Upper lobe of left lung (tissue), 6 donors: ENCODE measurements around the gene KLHL1. TPM values are rescaled to one million over a fixed set of nuclear protein-coding genes. Genes with fewer than 3 reads are reported as not detected.

Experiments used
- ATAC-seq, 2 donors: fragments of 200-7000 bp; cut with Tn5 transposase; one replicate each; pipeline ENCODE4 v1.9.1; 2022; ENCODE audit warnings: mild to moderate bottlenecking in 2 of 2, moderate library complexity in 2 of 2; ENCODE audit not compliant: low FRiP score in 2 of 2
- DNase-seq, 2 donors: peaks; one replicate each; pipeline ENCODE4 v3.0.0-alpha.2; 2019 to 2020
- H3K27ac ChIP-seq, 4 donors: fragments of 200-600 bp; sonication (generic); one replicate each; pipeline ENCODE4 v1.5.1; 2016 to 2019
- H3K27me3 ChIP-seq, 4 donors: fragments of 200-600 bp; sonication (generic); one replicate each; pipeline ENCODE4 v1.5.1; 2017 to 2019
- H3K36me3 ChIP-seq, 4 donors: fragments of 200-600 bp; sonication (generic); one replicate each; pipeline ENCODE4 v1.5.1; 2016 to 2019
- H3K4me1 ChIP-seq, 4 donors: fragments of 200-600 bp; sonication (generic); one replicate each; pipeline ENCODE4 v1.5.1; 2018 to 2019
- H3K4me3 ChIP-seq, 4 donors: fragments of 200-600 bp; sonication (generic); one replicate each; pipeline ENCODE4 v1.5.1; 2017 to 2019; ENCODE audit warnings: mild to moderate bottlenecking in 2 of 4, moderate library complexity in 1 of 4
- H3K9me3 ChIP-seq, 4 donors: fragments of 200-600 bp; sonication (generic); one replicate each; pipeline ENCODE4 v1.5.1; 2018 to 2019
- CTCF ChIP-seq, 6 experiments: fragments of 450-650 bp in 4 of 6; fragments of 200-600 bp in 2 of 6; sonication (generic) in 2 of 6; IDR thresholded peaks; one replicate each; pipeline ENCODE4 v1.5.1; 2016 to 2019; ENCODE audit warnings: antibody characterized with exemption in 6 of 6
- EP300 ChIP-seq, 4 donors: sonication (generic); formaldehyde crosslinking; IDR thresholded peaks; one replicate each; pipeline ENCODE4 v1.5.1; 2017; ENCODE audit warnings: antibody characterized with exemption in 4 of 4, control low read depth in 2 of 4
- POLR2A ChIP-seq, 4 donors: fragments of 450-650 bp; IDR thresholded peaks; one replicate each; pipeline ENCODE4 v1.5.1; 2016 to 2017; ENCODE audit warnings: antibody characterized with exemption in 4 of 4, mild to moderate bottlenecking in 2 of 4
- POLR2AphosphoS5 ChIP-seq, 2 donors: sonication (generic); formaldehyde crosslinking; IDR thresholded peaks; one replicate each; pipeline ENCODE4 v1.5.1; 2017; ENCODE audit warnings: antibody characterized with exemption in 2 of 2
- WGBS, 2 donors: methylation state at CpG; one replicate each; pipeline ENCODE4 v1.1.5; 2017 to 2018; 5-methylcytosine and 5-hydroxymethylcytosine counted together
- total RNA-seq, 6 donors: library from RNA; depleted of rRNA in 4 of 6; stranded (reverse); fragments of >200 nt in 4 of 6; gene quantifications; one replicate each; pipeline versions ENCODE4 v1.1.0 to v1.2.1, GENCODE V29; 2016 to 2021
- donor health status: DM: no; HTN: no; CAD: no; lungs with moderate emphysema.
- donor health status: DM: no; HTN: yes; CAD: no; lungs with severe emphysema.

The KLHL1 gene
- total RNA-seq, 6 donors from 2014 or later, result not detected

DNA sequence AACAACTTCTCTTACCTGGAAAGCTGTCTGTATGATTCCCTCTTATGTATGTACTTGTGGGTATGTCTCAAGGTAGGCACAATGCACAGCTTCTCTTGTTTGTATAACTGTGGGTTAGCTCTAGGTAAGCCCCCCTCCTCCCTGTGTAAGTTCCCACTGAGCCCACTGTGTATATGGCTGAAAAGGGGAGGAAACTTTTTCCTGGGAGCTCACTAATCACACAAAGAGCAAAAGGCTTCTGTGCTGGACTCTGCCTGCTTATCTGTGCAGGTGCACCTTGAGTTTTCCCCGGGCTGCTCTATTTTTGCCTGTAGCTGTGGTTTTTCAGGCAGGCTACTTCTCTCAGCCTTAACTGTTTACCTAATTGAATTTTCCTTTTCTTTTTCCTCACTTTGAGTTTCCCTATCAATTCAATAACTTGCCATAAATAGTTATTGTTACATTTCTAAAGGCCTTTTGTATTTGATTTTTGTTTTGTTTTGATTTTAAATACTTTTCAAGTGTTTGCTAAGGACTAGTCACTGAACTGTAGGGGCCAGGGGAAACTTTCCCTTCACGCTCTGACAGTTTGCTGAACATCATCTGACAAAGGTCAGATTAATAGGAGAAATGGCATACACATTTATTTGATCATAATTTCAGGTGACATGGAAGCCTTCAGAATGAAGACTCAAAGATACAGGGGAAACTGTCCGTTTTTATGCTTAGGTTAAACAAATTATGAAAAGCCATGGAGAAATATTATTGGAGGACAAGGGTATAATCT lies 424.1 kb downstream of the KLHL1 start:
- TF ChIP-seq CTCF (IDR thresholded peaks at IDR 0.05), result no peak
- no peak for TF ChIP-seq EP300 (IDR thresholded peaks at IDR 0.05)
- TF ChIP-seq POLR2AphosphoS5 (IDR thresholded peaks at IDR 0.05), result no peak
- TF ChIP-seq POLR2A (IDR thresholded peaks at IDR 0.05), result no peak
- H3K4me1 ChIP-seq, result no peaks in the 10 kb centered on the region
- ATAC-seq, result no peak

DNA sequence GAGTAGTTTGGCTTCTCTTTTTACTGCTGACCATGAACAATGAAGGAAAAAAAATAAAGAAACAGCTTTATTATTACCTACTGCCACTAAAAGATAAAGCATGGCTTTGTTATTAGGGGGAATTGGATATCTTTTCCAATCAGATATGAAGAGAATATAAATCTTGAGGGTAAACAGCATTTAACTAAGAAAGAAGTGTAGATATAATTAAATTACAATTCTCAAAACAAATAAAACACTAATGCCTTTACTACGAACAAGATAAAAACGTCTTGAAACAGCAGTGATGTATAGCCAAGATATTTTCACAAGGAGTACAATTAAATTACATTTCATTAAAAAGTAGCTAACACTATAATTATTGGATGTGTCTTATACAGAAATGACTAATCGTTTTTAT lies 426.5 kb downstream of the KLHL1 start:
- WGBS, 2 donors, result 61 to 71% methylated on average over 3 of the region's 3 CpGs
- TF ChIP-seq POLR2A (IDR thresholded peaks at IDR 0.05) (no peak), EP300 (IDR thresholded peaks at IDR 0.05) (no peak), CTCF (IDR thresholded peaks at IDR 0.05) (no peak), POLR2AphosphoS5 (IDR thresholded peaks at IDR 0.05) (no peak)

More for the DNA sequence above, 424.1 kb downstream of the KLHL1 start:
- DNase-seq, result peak in 1 of 2 donors; percentile 20
- no peaks in the 10 kb centered on the region for H3K36me3 ChIP-seq
- H3K9me3 ChIP-seq, result no peaks in the 10 kb centered on the region
- 30 to 42% methylated on average over 3 of the region's 3 CpGs for WGBS, 2 donors
- no peak overlapping the region for H3K4me3 ChIP-seq
- no peaks in the 10 kb centered on the region for H3K27me3 ChIP-seq
- H3K27ac ChIP-seq, result no peak overlapping the region

DNA sequence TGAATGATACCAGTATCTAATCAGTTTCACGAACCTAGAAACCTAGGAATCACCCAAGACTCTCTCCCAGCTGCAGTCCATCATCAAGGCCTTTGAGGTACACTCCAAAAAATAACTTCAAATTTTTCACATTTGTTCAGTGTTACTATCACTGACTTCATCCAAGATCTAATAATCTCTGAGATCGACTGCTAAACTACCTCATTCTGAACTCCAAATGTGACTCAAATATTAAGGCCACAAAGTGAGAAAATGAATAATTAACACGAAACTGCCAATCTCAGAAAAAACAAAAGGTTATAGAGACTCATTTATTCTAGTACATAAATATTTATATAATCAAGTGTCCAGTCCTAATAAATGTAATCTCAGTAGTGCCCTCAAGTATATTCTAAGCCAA lies 430.9 kb downstream of the KLHL1 start:
- ATAC-seq (no peak), DNase-seq (no peak)
- 66 to 74% methylated on average over 3 of the region's 3 CpGs for WGBS, 2 donors
- H3K4me1 ChIP-seq, result no peaks in the 10 kb centered on the region
- H3K27ac ChIP-seq, result no peak overlapping the region
- no peaks in the 10 kb centered on the region for H3K9me3 ChIP-seq
- TF ChIP-seq POLR2AphosphoS5 (IDR thresholded peaks at IDR 0.05) (no peak), POLR2A (IDR thresholded peaks at IDR 0.05) (no peak), CTCF (IDR thresholded peaks at IDR 0.05) (no peak), EP300 (IDR thresholded peaks at IDR 0.05) (no peak)
- no peak overlapping the region for H3K4me3 ChIP-seq
- H3K36me3 ChIP-seq, result no peaks in the 10 kb centered on the region
- no peaks in the 10 kb centered on the region for H3K27me3 ChIP-seq

More for the DNA sequence above, 426.5 kb downstream of the KLHL1 start:
- no peak for ATAC-seq
- H3K36me3 ChIP-seq, result no peaks in the 10 kb centered on the region
- no peak for DNase-seq
- H3K4me1 ChIP-seq, result no peaks in the 10 kb centered on the region
- H3K4me3 ChIP-seq, result no peak overlapping the region
- no peak overlapping the region for H3K27ac ChIP-seq
- no peaks in the 10 kb centered on the region for H3K9me3 ChIP-seq
- no peaks in the 10 kb centered on the region for H3K27me3 ChIP-seq

DNA sequence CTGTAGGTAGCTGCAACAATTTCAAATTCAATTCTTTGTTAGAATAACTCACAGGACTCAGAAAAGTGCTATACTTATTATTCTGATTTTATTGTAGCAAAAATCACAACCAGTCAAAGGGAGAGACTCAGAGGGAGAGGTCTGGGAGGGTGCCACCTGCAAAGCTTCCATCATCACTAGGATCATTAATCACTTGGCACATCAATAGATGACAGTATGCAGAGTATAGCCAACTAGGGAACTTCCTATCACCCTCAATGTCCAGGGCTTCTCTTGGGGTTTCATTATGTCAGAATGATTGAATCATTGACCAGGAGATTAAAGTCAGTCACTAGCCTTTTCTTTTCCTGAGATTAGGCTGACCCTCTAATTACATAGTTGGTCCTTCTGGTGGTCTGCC lies 432.0 kb downstream of the KLHL1 start:
- DNase-seq, result no peak
- H3K9me3 ChIP-seq, result peaks cover 0 to 3% (median 0%) of the 10 kb centered on the region in 4 donors
- H3K4me3 ChIP-seq, result no peak overlapping the region
- no peak overlapping the region for H3K27ac ChIP-seq
- H3K36me3 ChIP-seq, result no peaks in the 10 kb centered on the region
- ATAC-seq, result no peak
- no peaks in the 10 kb centered on the region for H3K27me3 ChIP-seq
- H3K4me1 ChIP-seq, result no peaks in the 10 kb centered on the region
- TF ChIP-seq POLR2A (IDR thresholded peaks at IDR 0.05), result no peak
- TF ChIP-seq POLR2AphosphoS5 (IDR thresholded peaks at IDR 0.05), result no peak
- no peak for TF ChIP-seq CTCF (IDR thresholded peaks at IDR 0.05)
- TF ChIP-seq EP300 (IDR thresholded peaks at IDR 0.05), result no peak

GRCh38 chr13:69660155-69660554 lies 448.1 kb downstream of the KLHL1 start:
- H3K9me3 ChIP-seq, result peaks cover 0 to 23% (median 6%) of the 10 kb centered on the region in 4 donors
- DNase-seq, result no peak
- 92% methylated on average over 6 of the region's 6 CpGs for WGBS, 2 donors
- no peaks in the 10 kb centered on the region for H3K36me3 ChIP-seq
- H3K27me3 ChIP-seq, result no peaks in the 10 kb centered on the region
- TF ChIP-seq CTCF (IDR thresholded peaks at IDR 0.05), result no peak
- no peak for TF ChIP-seq POLR2AphosphoS5 (IDR thresholded peaks at IDR 0.05)
- TF ChIP-seq POLR2A (IDR thresholded peaks at IDR 0.05), result no peak
- TF ChIP-seq EP300 (IDR thresholded peaks at IDR 0.05), result no peak
- no peak overlapping the region for H3K4me3 ChIP-seq
- H3K27ac ChIP-seq, result no peak overlapping the region
- H3K4me1 ChIP-seq, result no peaks in the 10 kb centered on the region
- ATAC-seq, result no peak
